Neural progenitor cell (in vitro differentiated cells): ENCODE results near the gene EID3.

Source experiments
- EZH2 ChIP-seq: fragments of 200-600 bp; sonication (generic); IDR thresholded peaks from 2 replicates; pipeline ENCODE4 v1.6.1; 2017; ENCODE audit warnings: antibody characterized with exemption, mild to moderate bottlenecking, moderate library complexity
- EZH2phosphoT487 ChIP-seq: fragments of 200-600 bp; sonication (generic); IDR thresholded peaks from 2 replicates; pipeline ENCODE4 v1.6.1; 2017; ENCODE audit warnings: antibody characterized with exemption
- TF ChIP-seq, protein P1 (sequence below): fragments of 200-600 bp; sonication (generic); IDR thresholded peaks from 2 replicates; pipeline ENCODE4 v1.5.1; 2017; ENCODE audit warnings: antibody characterized with exemption, mild to moderate bottlenecking

DNA sequence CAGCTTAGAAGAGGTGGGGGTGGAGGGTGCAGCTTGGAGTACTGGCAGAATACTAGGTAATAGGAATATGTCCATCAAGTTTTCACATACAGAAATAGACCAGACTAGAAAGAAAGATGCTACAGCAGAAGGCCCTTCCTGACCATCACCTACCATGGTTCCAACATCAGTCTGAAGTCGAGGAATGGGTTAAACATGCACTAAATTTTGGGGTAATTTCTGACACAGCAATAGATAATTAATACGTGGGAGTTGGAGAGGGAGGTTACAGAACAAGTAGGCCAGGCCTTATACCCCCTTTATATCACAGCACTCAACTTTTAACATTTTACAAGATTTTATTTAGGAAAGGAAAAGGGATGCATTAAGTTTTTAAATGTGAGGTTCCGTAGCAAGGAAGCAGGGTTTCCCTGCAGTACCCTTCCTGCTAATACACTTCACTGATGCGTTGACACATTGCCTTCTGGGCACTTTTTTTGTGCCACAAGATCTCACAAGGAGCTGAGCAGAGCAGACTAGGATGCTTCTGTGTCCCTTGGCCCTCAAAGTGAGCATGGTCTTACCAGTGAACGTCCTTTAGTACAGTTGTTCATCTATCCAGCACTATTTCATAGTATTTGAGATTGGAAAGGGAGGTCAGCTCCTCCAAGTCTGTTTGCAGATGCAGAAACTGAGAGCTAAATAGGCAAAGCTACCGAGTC, 50.8 kb downstream of the EID3 start:
- TF ChIP-seq, protein P1, sequence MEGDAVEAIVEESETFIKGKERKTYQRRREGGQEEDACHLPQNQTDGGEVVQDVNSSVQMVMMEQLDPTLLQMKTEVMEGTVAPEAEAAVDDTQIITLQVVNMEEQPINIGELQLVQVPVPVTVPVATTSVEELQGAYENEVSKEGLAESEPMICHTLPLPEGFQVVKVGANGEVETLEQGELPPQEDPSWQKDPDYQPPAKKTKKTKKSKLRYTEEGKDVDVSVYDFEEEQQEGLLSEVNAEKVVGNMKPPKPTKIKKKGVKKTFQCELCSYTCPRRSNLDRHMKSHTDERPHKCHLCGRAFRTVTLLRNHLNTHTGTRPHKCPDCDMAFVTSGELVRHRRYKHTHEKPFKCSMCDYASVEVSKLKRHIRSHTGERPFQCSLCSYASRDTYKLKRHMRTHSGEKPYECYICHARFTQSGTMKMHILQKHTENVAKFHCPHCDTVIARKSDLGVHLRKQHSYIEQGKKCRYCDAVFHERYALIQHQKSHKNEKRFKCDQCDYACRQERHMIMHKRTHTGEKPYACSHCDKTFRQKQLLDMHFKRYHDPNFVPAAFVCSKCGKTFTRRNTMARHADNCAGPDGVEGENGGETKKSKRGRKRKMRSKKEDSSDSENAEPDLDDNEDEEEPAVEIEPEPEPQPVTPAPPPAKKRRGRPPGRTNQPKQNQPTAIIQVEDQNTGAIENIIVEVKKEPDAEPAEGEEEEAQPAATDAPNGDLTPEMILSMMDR, result no peak
- TF ChIP-seq EZH2phosphoT487, result no peak
- TF ChIP-seq EZH2, result no peak
